IMR-90 (cell line): Measurements from ENCODE around the gene FOXO3. TPM values are rescaled to one million over a fixed set of nuclear protein-coding genes. Genes with fewer than 3 reads are reported as not detected.

ENCODE experiments used
- ATAC-seq: fragments of 200-7000 bp; cut with Tn5 transposase; 2 replicates; pipeline ENCODE4 v1.9.1; 2020; ENCODE audit warnings: low read depth, mild to moderate bottlenecking, moderate library complexity
- BruUV-seq: library from RNA; stranded (reverse); fragments of 400-500 nt; replicated peaks from 2 replicates; lab custom pipeline; 2021; lab: Mats Ljungman, UMichigan
- CTCF ChIA-PET: fragments of 300-600 bp; formaldehyde crosslinking; extraction: SDS; loops from one replicate; lab custom pipeline; 2021; ENCODE audit warnings: antibody characterized with exemption; lab: Yijun Ruan, JAX
- POLR2A ChIA-PET: fragments of 300-600 bp; sonication (Branson Sonifier 250); formaldehyde crosslinking; loops from one replicate; lab custom pipeline; 2022; ENCODE audit warnings: antibody characterized with exemption; ENCODE audit not compliant: unreplicated experiment; lab: Charles Lee
- DNase-seq: peaks from one replicate; pipeline ENCODE4 v3.0.0; 2013
- H2AFZ ChIP-seq: replicated peaks from 2 replicates; pipeline ENCODE3; 2013; ENCODE audit warnings: low read length, mild to moderate bottlenecking; ENCODE audit not compliant: poor library complexity
- H2AK5ac ChIP-seq: 2 replicates; pipeline ENCODE4 v1.6.1; 2013; ENCODE audit warnings: low read depth, low read length, inconsistent platforms
- H2AK9ac ChIP-seq: replicated peaks from 2 replicates; pipeline ENCODE3; 2013; ENCODE audit warnings: mild to moderate bottlenecking, low read depth, low read length, moderate library complexity; ENCODE audit not compliant: poor library complexity
- H2BK120ac ChIP-seq: 2 replicates; pipeline ENCODE4 v1.6.1; 2013; ENCODE audit warnings: low read depth, low read length, inconsistent platforms
- H2BK15ac ChIP-seq: 3 replicates; pipeline ENCODE4 v1.6.1; 2013; ENCODE audit warnings: low read depth, low read length, inconsistent platforms
- H2BK20ac ChIP-seq: 2 replicates; pipeline ENCODE4 v1.6.1; 2013; ENCODE audit warnings: low read depth, mild to moderate bottlenecking, inconsistent platforms, low read length, moderate library complexity
- H2BK5ac ChIP-seq: 2 replicates; pipeline ENCODE4 v1.6.1; 2013; ENCODE audit warnings: mild to moderate bottlenecking, low read depth, low read length, inconsistent platforms; ENCODE audit not compliant: poor library complexity, severe bottlenecking
- H3K14ac ChIP-seq: replicated peaks from 2 replicates; pipeline ENCODE4 v1.6.1; 2013; ENCODE audit warnings: low read depth, low read length, inconsistent platforms
- H3K18ac ChIP-seq: 2 replicates; pipeline ENCODE4 v1.6.1; 2013; ENCODE audit warnings: low read depth, low read length, control low read depth
- H3K23ac ChIP-seq: 2 replicates; pipeline ENCODE4 v1.6.1; 2013; ENCODE audit warnings: low read depth, low read length, inconsistent platforms
- H3K27ac ChIP-seq: 2 replicates; pipeline ENCODE4 v1.5.1; 2013; ENCODE audit warnings: mild to moderate bottlenecking, control low read depth, low read length; ENCODE audit not compliant: insufficient read depth
- H3K27me3 ChIP-seq: 2 replicates; pipeline ENCODE4 v1.6.1; 2013; ENCODE audit warnings: low read length; ENCODE audit not compliant: control insufficient read depth, insufficient read depth
- H3K36me3 ChIP-seq: 2 replicates; pipeline ENCODE4 v1.6.1; 2013; ENCODE audit warnings: low read length, mixed read lengths; ENCODE audit not compliant: control insufficient read depth, insufficient read depth
- H3K4ac ChIP-seq: 2 replicates; pipeline ENCODE4 v1.6.1; 2013; ENCODE audit warnings: low read depth, low read length, inconsistent platforms
- H3K4me1 ChIP-seq: 2 replicates; pipeline ENCODE4 v1.6.1; 2013; ENCODE audit warnings: low read length, mixed read lengths; ENCODE audit not compliant: control insufficient read depth, insufficient read depth
- H3K4me2 ChIP-seq: 2 replicates; pipeline ENCODE4 v1.6.1; 2013; ENCODE audit warnings: low read depth, mild to moderate bottlenecking, control low read depth, low read length, moderate library complexity
- H3K4me3 ChIP-seq: 2 replicates; pipeline ENCODE4 v1.5.1; 2013; ENCODE audit warnings: low read depth, mild to moderate bottlenecking, control low read depth, low read length, moderate library complexity; ENCODE audit not compliant: insufficient read depth
- H3K56ac ChIP-seq: 2 replicates; pipeline ENCODE4 v1.6.1; 2013; ENCODE audit warnings: low read length, inconsistent platforms; ENCODE audit not compliant: insufficient read depth; ENCODE audit errors: extremely low read depth
- H3K79me1 ChIP-seq, 2 experiments: 2 replicates each; pipeline ENCODE4 v1.6.1; 2013; ENCODE audit warnings: low read length in 2 of 2, inconsistent platforms in 1 of 2, low read depth in 1 of 2
- H3K9ac ChIP-seq: 2 replicates; pipeline ENCODE4 v1.6.1; 2013; ENCODE audit warnings: low read depth, low read length, control low read depth
- H3K9me1 ChIP-seq: 2 replicates; pipeline ENCODE4 v1.6.1; 2013; ENCODE audit warnings: low read length, inconsistent platforms; ENCODE audit not compliant: insufficient read depth
- H3K9me3 ChIP-seq: 2 replicates; pipeline ENCODE4 v1.6.1; 2013; ENCODE audit warnings: low read length; ENCODE audit not compliant: control insufficient read depth, insufficient read depth
- H4K20me1 ChIP-seq: 2 replicates; pipeline ENCODE4 v1.6.1; 2013; ENCODE audit warnings: low read length, inconsistent platforms; ENCODE audit not compliant: insufficient read depth
- H4K5ac ChIP-seq: 2 replicates; pipeline ENCODE4 v1.6.1; 2013; ENCODE audit warnings: mild to moderate bottlenecking, low read depth, low read length, control low read depth
- H4K8ac ChIP-seq, 2 experiments: 2 replicates each; pipeline ENCODE4 v1.6.1; 2013; ENCODE audit warnings: low read depth in 2 of 2, low read length in 2 of 2, control low read depth in 1 of 2, inconsistent platforms in 1 of 2
- H4K91ac ChIP-seq: 2 replicates; pipeline ENCODE4 v1.6.1; 2013; ENCODE audit warnings: low read depth, low read length, inconsistent platforms; ENCODE audit not compliant: insufficient read depth
- BHLHE40 ChIP-seq: fragments of 150-350 bp; IDR thresholded peaks from 2 replicates; pipeline ENCODE4 v1.6.1; 2016; ENCODE audit warnings: mild to moderate bottlenecking, low read depth, low read length
- CHD1 ChIP-seq: IDR thresholded peaks from 2 replicates; pipeline ENCODE4 v1.6.1; 2012; ENCODE audit warnings: low read depth, low read length, improper control_type of control experiment
- ELK1 ChIP-seq: fragments of 150-350 bp; IDR thresholded peaks from 2 replicates; pipeline ENCODE4 v1.6.1; 2016; ENCODE audit warnings: low read depth, mild to moderate bottlenecking, low read length, moderate library complexity, borderline replicate concordance
- FOS ChIP-seq: fragments of 150-350 bp; IDR thresholded peaks from 2 replicates; pipeline ENCODE4 v1.6.1; 2016; ENCODE audit warnings: low read depth, low read length
- MAFK ChIP-seq: IDR thresholded peaks from 2 replicates; pipeline ENCODE4 v1.6.1; 2012; ENCODE audit warnings: low read depth, low read length, improper control_type of control experiment
- MAZ ChIP-seq: IDR thresholded peaks from 2 replicates; pipeline ENCODE4 v1.6.1; 2012; ENCODE audit warnings: low read depth, mild to moderate bottlenecking, low read length, improper control_type of control experiment, moderate library complexity, borderline replicate concordance
- NFE2L2 ChIP-seq: fragments of 150-350 bp; IDR thresholded peaks from 2 replicates; pipeline ENCODE4 v1.6.1; 2016; ENCODE audit warnings: low read depth, mild to moderate bottlenecking, low read length
- POLR2A ChIP-seq: IDR thresholded peaks from 2 replicates; pipeline ENCODE4 v1.6.1; 2012; ENCODE audit warnings: mild to moderate bottlenecking, low read depth, low read length
- RAD21 ChIP-seq: IDR thresholded peaks from 2 replicates; pipeline ENCODE4 v1.6.1; 2012; ENCODE audit warnings: low read length, improper control_type of control experiment
- RCOR1 ChIP-seq: IDR thresholded peaks from 2 replicates; pipeline ENCODE4 v1.6.1; 2012; ENCODE audit warnings: mild to moderate bottlenecking, low read length, improper control_type of control experiment; ENCODE audit not compliant: insufficient replicate concordance
- RFX5 ChIP-seq: IDR thresholded peaks from 2 replicates; pipeline ENCODE4 v1.8.0; 2012; ENCODE audit warnings: low read depth, mild to moderate bottlenecking, low read length, moderate library complexity
- SMC3 ChIP-seq: fragments of 150-350 bp; IDR thresholded peaks from 2 replicates; pipeline ENCODE4 v1.6.1; 2016; ENCODE audit warnings: low read depth, mild to moderate bottlenecking, antibody characterized with exemption, low read length, moderate library complexity
- USF2 ChIP-seq: fragments of 150-350 bp; IDR thresholded peaks from 2 replicates; pipeline ENCODE4 v1.6.1; 2017; ENCODE audit warnings: mild to moderate bottlenecking, antibody characterized with exemption, low read length, low read depth
- WGBS, 2 experiments: methylation state at CpG; one replicate each; pipeline versions ENCODE4 v1.1.5 to v1.1.7; 2013; ENCODE audit warnings: missing lambda C conversion rate in 2 of 2; ENCODE audit not compliant: insufficient read length in 1 of 2; ENCODE audit errors: extremely low coverage in 2 of 2; 5-methylcytosine and 5-hydroxymethylcytosine counted together
- dilution Hi-C: fragments of 300-500 bp; cut with HindIII; formaldehyde crosslinking; loops from one replicate; pipeline ENCODE4 v1.14.3; 2018; ENCODE audit warnings: low sequenced_read_pairs; ENCODE audit not compliant: unreplicated experiment
- in situ Hi-C: fragments of 300-500 bp; cut with MboI; formaldehyde crosslinking; loops from 3 replicates; pipeline ENCODE4 v1.14.3; 2019; ENCODE audit warnings: low sequenced_read_pairs, inconsistent platforms, mixed read lengths
- intact Hi-C: fragments of 100-400 bp; cut with micrococcal nuclease; formaldehyde crosslinking; loops from 2 replicates; pipeline ENCODE4 v1.10.0; 2022
- polyA plus RNA-seq, 3 experiments: library from polyadenylated mRNA; depleted of rRNA; stranded (reverse); fragments of >200 nt; gene quantifications; 2 replicates each; pipeline ENCODE4 v1.2.3, GENCODE V29; 2012; ENCODE audit warnings: low replicate concordance in 1 of 3
- total RNA-seq: library from RNA; depleted of rRNA; stranded (reverse); fragments of >200 nt; gene quantifications from 2 replicates; pipeline ENCODE4 v1.2.3, GENCODE V29; 2012

FOXO3 gene
- total and polyA plus RNA-seq, 2 of the 4 experiments (the other 2 are of a cell fraction): 17.5 to 38.7 TPM

GRCh38 chr6:108675226-108676200 lies 114.8 kb downstream of the FOXO3 start:
- Histone ChIP-seq H4K91ac (no peak overlapping the region), H4K8ac (no peak overlapping the region), H3K27me3 (no peaks in the 10 kb centered on the region), H3K36me3 (peaks cover 4% of the 10 kb centered on the region; the same call in 1 of the 2 replicates), H2BK5ac (no peak overlapping the region), H3K23ac (no peak overlapping the region), H4K20me1 (peaks cover 65% of the 10 kb centered on the region), H2BK20ac (no peak overlapping the region), H2BK120ac (no peak overlapping the region), H3K56ac (no peak overlapping the region), H3K4ac (0 out of 2 replicates have a peak overlapping the region, but pooled peaks have one; percentile 40), H2BK15ac (no peak overlapping the region), H4K5ac (no peak overlapping the region), H3K79me1 (peaks cover 47 to 79% of the 10 kb centered on the region in 2 experiments), H3K4me3 (no peak overlapping the region), H3K9me3 (no peaks in the 10 kb centered on the region), H3K14ac (peak overlapping the region; percentile 33; the same call in 1 of the 2 replicates), H3K9me1 (peaks cover 26% of the 10 kb centered on the region), H2AK9ac (no peak overlapping the region), H3K18ac (no peak overlapping the region), H2AFZ (no peak overlapping the region), H3K27ac (no peak overlapping the region), H3K4me1 (peaks cover 22% of the 10 kb centered on the region), H2AK5ac (no peak overlapping the region), H3K4me2 (no peak overlapping the region), H3K9ac (no peak overlapping the region)
- CTCF ChIA-PET: no interaction called here
- TF ChIP-seq BHLHE40 (no peak), FOS (no peak), ELK1 (no peak), CHD1 (no peak), RFX5 (no peak), SMC3 (no peak), NFE2L2 (no peak), RAD21 (no peak), POLR2A (no peak), RCOR1 (no peak), MAZ (no peak), USF2 (no peak), MAFK (no peak)
- in situ Hi-C loops (no loop called here), intact Hi-C loops (loop anchor here (5.0 kb wide), 1 partner anchor 107 kb away; no protein-coding TSS in a partner anchor), dilution Hi-C loops (no loop called here)
- WGBS, 2 experiments: 100% methylated on average over 1 of the region's 3 CpGs; no CpG with 5 or more reads in 1 of the 2 experiments
- no peak for DNase-seq
- no TSS peak for BruUV-seq
- ATAC-seq: no peak
- POLR2A ChIA-PET: no interaction called here
